ENCODE measurements around the gene ZNF22. TPM values are rescaled to one million over a fixed set of nuclear protein-coding genes. Genes with fewer than 3 reads are reported as not detected.

The ZNF22 gene
- polyA plus RNA-seq, 1 experiment, result 23.4 TPM

DNA sequence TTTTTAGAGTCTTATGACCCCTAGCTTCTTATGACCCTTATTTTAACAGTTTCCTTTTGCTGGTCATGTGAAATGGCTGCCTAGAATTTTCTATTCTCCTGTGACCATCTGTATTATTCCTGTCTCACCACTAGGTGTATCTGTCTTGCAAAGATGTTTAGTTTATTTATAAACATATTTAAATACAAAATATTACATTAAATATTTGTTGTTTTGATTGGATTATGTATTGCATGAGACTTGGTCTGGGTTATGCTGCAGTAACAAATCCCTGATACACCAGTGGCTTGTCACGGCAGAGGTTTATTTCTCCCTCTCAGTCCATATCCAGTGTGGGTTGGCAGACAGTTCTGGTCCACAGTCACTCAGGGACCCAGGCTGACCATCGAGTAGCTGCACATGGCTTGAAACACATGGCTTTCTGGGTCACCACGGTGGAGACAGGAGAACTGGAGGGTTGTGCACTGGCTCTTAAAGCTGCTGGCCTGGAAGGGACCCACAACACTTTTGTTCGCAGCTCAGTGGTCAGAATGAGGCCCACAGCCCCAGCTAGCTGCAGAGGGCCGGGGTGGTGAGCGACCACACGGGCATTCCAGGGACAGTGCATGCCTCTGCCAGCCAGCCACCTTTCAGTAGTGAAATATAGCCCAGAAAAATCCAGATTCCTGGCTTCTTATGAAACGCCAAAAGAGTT lies 33.8 kb upstream of the ZNF22 start:
- no peak overlapping the region for H3K27ac ChIP-seq (ENCODE audit: low read depth, low read length)
- no peak for DNase-seq (ENCODE audit: low read depth, low spot score)
- H3K27me3 ChIP-seq (ENCODE audit: control insufficient read depth, insufficient read depth, low read length), result no peaks in the 10 kb centered on the region
- H3K4me3 ChIP-seq (ENCODE audit: low read depth, low read length), result no peak overlapping the region
- ChIA-PET POLR2A (interaction anchor here (1.3 kb wide), 1 partner anchor 12 kb away, joined by 7 read pairs; the partner anchor contains the start of gene DEPP1), CTCF (interaction anchor here (0.6 to 4.5 kb wide), 8 partner anchors 7 to 191 kb away, joined by 3 to 18 read pairs (median 4); partner anchors contain the start of gene DEPP1)
- TF ChIP-seq, protein P1, sequence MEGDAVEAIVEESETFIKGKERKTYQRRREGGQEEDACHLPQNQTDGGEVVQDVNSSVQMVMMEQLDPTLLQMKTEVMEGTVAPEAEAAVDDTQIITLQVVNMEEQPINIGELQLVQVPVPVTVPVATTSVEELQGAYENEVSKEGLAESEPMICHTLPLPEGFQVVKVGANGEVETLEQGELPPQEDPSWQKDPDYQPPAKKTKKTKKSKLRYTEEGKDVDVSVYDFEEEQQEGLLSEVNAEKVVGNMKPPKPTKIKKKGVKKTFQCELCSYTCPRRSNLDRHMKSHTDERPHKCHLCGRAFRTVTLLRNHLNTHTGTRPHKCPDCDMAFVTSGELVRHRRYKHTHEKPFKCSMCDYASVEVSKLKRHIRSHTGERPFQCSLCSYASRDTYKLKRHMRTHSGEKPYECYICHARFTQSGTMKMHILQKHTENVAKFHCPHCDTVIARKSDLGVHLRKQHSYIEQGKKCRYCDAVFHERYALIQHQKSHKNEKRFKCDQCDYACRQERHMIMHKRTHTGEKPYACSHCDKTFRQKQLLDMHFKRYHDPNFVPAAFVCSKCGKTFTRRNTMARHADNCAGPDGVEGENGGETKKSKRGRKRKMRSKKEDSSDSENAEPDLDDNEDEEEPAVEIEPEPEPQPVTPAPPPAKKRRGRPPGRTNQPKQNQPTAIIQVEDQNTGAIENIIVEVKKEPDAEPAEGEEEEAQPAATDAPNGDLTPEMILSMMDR (IDR thresholded peaks at IDR 0.05; ENCODE audit: low read depth, low read length), result peak; percentile 31
- no peaks in the 10 kb centered on the region; the same call in 1 of the 2 replicates for H3K9me3 ChIP-seq (ENCODE audit: control insufficient read depth, insufficient read depth, low read length)

DNA sequence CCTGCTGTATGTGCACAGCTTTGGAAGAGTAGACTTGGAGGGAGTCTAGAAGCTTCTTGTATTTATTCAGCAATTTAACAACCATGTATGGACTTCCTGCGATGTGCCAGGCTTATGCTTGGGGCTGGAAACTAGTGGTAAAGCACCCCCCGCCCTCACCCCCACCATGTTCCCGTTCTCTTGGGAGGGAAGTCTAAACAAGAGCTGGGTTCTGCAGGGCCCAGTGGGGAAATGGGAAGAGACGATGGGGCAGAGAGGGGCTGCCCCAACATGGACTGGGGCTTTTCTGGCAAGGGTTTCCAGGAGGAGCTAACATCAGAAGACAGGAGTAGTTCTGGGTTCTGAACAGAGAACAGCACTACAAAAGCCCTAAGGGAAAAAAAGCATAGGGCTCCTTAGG lies 33.1 kb upstream of the ZNF22 start:
- ChIA-PET POLR2A (interaction anchor here (0.8 kb wide), 1 partner anchor 11 kb away, joined by 3 read pairs; the partner anchor contains the start of gene DEPP1), CTCF (interaction anchor here (0.6 to 4.5 kb wide), 6 partner anchors 9 to 40 kb away, joined by 3 to 18 read pairs (median 4); partner anchors contain the start of gene DEPP1)
- DNase-seq (ENCODE audit: low read depth, low spot score), result no peak
- Histone ChIP-seq H3K27me3 (ENCODE audit: control insufficient read depth, insufficient read depth, low read length) (no peaks in the 10 kb centered on the region), H3K27ac (ENCODE audit: low read depth, low read length) (peak overlapping the region; percentile 11), H3K9me3 (ENCODE audit: control insufficient read depth, insufficient read depth, low read length) (no peaks in the 10 kb centered on the region; the same call in 1 of the 2 replicates), H3K4me3 (ENCODE audit: low read depth, low read length) (no peak overlapping the region)
- TF ChIP-seq, protein P1 (IDR thresholded peaks at IDR 0.05; ENCODE audit: low read depth, low read length), result no peak

DNA sequence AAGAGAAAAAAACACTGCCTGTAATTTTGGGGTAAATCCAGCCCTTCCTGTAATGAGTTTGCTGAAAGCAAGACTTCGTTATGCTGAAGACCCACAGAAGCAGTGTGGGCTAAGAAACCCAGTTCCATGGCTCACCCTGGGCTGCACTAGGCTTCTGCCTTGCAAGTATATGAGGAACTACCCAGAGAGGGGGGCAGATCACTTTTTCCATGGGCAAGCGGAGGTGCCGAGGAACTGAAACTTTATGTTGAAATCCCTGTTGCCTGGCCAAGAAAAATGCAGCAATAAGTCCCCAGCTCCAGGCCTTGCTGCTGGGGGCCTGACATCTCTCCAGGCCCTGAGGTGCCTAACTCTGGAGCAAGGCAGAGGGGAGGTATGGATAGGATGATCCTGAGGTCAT lies 32.6 kb upstream of the ZNF22 start:
- no peak overlapping the region for H3K4me3 ChIP-seq (ENCODE audit: low read depth, low read length)

DNA sequence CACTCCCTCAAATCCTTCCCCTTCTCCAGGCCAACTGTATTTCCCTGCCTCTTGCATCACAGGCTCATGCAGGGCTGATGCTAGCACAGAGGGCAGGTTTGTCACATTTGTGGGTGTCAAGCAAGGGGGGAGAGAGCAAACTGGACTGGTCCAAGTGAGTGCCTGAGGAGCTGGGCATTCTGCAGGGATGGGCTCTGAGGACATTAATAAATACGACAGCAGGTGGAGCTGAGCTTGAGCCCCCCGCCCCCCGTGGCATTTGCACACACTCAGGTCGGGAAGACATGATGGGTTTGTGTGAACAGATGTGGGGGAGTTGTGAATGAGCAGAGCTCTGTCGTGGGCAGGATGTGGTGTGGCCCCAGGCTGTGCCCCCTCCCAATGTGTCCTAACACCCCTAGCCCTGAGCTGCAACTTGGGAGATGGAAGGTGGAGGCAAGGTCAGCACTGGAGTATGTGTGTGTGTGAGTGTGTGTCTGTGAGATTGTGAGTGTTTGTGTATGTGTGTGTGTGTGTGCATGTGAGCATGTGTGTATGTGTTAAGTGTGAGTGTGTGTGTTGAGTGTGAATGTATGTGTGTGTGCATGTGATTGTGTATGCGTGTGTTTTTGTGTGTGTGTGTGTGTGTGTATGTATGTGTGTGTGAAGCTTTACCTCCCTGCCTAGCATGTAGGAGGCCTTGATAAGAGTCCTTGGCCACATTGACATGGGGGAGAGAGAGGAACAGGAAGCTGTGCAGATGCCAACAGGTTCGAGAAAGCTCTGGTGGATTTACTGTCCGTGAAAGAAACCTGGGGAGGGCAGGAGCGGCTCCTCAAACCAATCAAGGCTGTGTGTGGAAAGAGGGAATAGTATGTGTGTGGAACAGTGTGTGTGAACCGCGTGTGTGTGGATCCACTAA lies 32.0 kb upstream of the ZNF22 start:
- Histone ChIP-seq H3K27me3 (ENCODE audit: control insufficient read depth, insufficient read depth, low read length) (no peaks in the 10 kb centered on the region), H3K9me3 (ENCODE audit: control insufficient read depth, insufficient read depth, low read length) (no peaks in the 10 kb centered on the region; the same call in 1 of the 2 replicates), H3K27ac (ENCODE audit: low read depth, low read length) (peak overlapping the region; percentile 11), H3K4me3 (ENCODE audit: low read depth, low read length) (no peak overlapping the region)
- ChIA-PET POLR2A (interaction anchor here (0.8 kb wide), 1 partner anchor 10 kb away, joined by 3 read pairs; the partner anchor contains the start of gene DEPP1), CTCF (interaction anchor here (0.5 to 4.5 kb wide), 3 partner anchors 8 to 93 kb away, joined by 3 to 18 read pairs (median 3); no protein-coding TSS in a partner anchor)
- TF ChIP-seq, protein P1 (IDR thresholded peaks at IDR 0.05; ENCODE audit: low read depth, low read length), result no peak
- DNase-seq (ENCODE audit: low read depth, low spot score), result no peak

More for the DNA sequence above, 32.6 kb upstream of the ZNF22 start:
- no peaks in the 10 kb centered on the region; the same call in 1 of the 2 replicates for H3K9me3 ChIP-seq (ENCODE audit: control insufficient read depth, insufficient read depth, low read length)
- H3K27me3 ChIP-seq (ENCODE audit: control insufficient read depth, insufficient read depth, low read length), result no peaks in the 10 kb centered on the region
- no peak for DNase-seq (ENCODE audit: low read depth, low spot score)
- CTCF ChIA-PET, result interaction anchor here (0.5 to 4.5 kb wide), 6 partner anchors 9 to 92 kb away, joined by 3 to 18 read pairs (median 4); partner anchors contain the start of gene DEPP1
- TF ChIP-seq, protein P1 (IDR thresholded peaks at IDR 0.05; ENCODE audit: low read depth, low read length), result no peak
- peak overlapping the region; percentile 11 for H3K27ac ChIP-seq (ENCODE audit: low read depth, low read length)
- POLR2A ChIA-PET, result interaction anchor here (0.8 kb wide), 1 partner anchor 11 kb away, joined by 3 read pairs; the partner anchor contains the start of gene DEPP1

All from AG04450 (cell line).